IMR-90 (cell line): ENCODE data around the gene SNX21. TPM values are rescaled to one million over a fixed set of nuclear protein-coding genes. Genes with fewer than 3 reads are reported as not detected.

Experiments used
- ATAC-seq: fragments of 200-7000 bp; cut with Tn5 transposase; 2 replicates; pipeline ENCODE4 v1.9.1; 2020; ENCODE audit warnings: low read depth, mild to moderate bottlenecking, moderate library complexity
- Bru-seq: library from RNA; stranded (reverse); fragments of 400-500 nt; gene quantifications from one replicate; lab custom pipeline; 2021; lab: Mats Ljungman, UMichigan
- BruChase-seq, 2 experiments: library from RNA; stranded (reverse); fragments of 400-500 nt; gene quantifications; one replicate each; lab custom pipeline; 2021; lab: Mats Ljungman, UMichigan
- BruUV-seq: library from RNA; stranded (reverse); fragments of 400-500 nt; replicated peaks from 2 replicates; lab custom pipeline; 2021; lab: Mats Ljungman, UMichigan
- CTCF ChIA-PET: fragments of 300-600 bp; formaldehyde crosslinking; extraction: SDS; loops from one replicate; lab custom pipeline; 2021; ENCODE audit warnings: antibody characterized with exemption; lab: Yijun Ruan, JAX
- POLR2A ChIA-PET: fragments of 300-600 bp; sonication (Branson Sonifier 250); formaldehyde crosslinking; loops from one replicate; lab custom pipeline; 2022; ENCODE audit warnings: antibody characterized with exemption; ENCODE audit not compliant: unreplicated experiment; lab: Charles Lee
- DNase-seq: peaks from one replicate; pipeline ENCODE4 v3.0.0; 2013
- H2AFZ ChIP-seq: replicated peaks from 2 replicates; pipeline ENCODE3; 2013; ENCODE audit warnings: low read length, mild to moderate bottlenecking; ENCODE audit not compliant: poor library complexity
- H2AK5ac ChIP-seq: 2 replicates; pipeline ENCODE4 v1.6.1; 2013; ENCODE audit warnings: low read depth, low read length, inconsistent platforms
- H2AK9ac ChIP-seq: replicated peaks from 2 replicates; pipeline ENCODE3; 2013; ENCODE audit warnings: mild to moderate bottlenecking, low read depth, low read length, moderate library complexity; ENCODE audit not compliant: poor library complexity
- H2BK120ac ChIP-seq: 2 replicates; pipeline ENCODE4 v1.6.1; 2013; ENCODE audit warnings: low read depth, low read length, inconsistent platforms
- H2BK15ac ChIP-seq: 3 replicates; pipeline ENCODE4 v1.6.1; 2013; ENCODE audit warnings: low read depth, low read length, inconsistent platforms
- H2BK20ac ChIP-seq: 2 replicates; pipeline ENCODE4 v1.6.1; 2013; ENCODE audit warnings: low read depth, mild to moderate bottlenecking, inconsistent platforms, low read length, moderate library complexity
- H2BK5ac ChIP-seq: 2 replicates; pipeline ENCODE4 v1.6.1; 2013; ENCODE audit warnings: mild to moderate bottlenecking, low read depth, low read length, inconsistent platforms; ENCODE audit not compliant: poor library complexity, severe bottlenecking
- H3K14ac ChIP-seq: replicated peaks from 2 replicates; pipeline ENCODE4 v1.6.1; 2013; ENCODE audit warnings: low read depth, low read length, inconsistent platforms
- H3K18ac ChIP-seq: 2 replicates; pipeline ENCODE4 v1.6.1; 2013; ENCODE audit warnings: low read depth, low read length, control low read depth
- H3K23ac ChIP-seq: 2 replicates; pipeline ENCODE4 v1.6.1; 2013; ENCODE audit warnings: low read depth, low read length, inconsistent platforms
- H3K27ac ChIP-seq: 2 replicates; pipeline ENCODE4 v1.5.1; 2013; ENCODE audit warnings: mild to moderate bottlenecking, control low read depth, low read length; ENCODE audit not compliant: insufficient read depth
- H3K27me3 ChIP-seq: 2 replicates; pipeline ENCODE4 v1.6.1; 2013; ENCODE audit warnings: low read length; ENCODE audit not compliant: control insufficient read depth, insufficient read depth
- H3K36me3 ChIP-seq: 2 replicates; pipeline ENCODE4 v1.6.1; 2013; ENCODE audit warnings: low read length, mixed read lengths; ENCODE audit not compliant: control insufficient read depth, insufficient read depth
- H3K4ac ChIP-seq: 2 replicates; pipeline ENCODE4 v1.6.1; 2013; ENCODE audit warnings: low read depth, low read length, inconsistent platforms
- H3K4me1 ChIP-seq: 2 replicates; pipeline ENCODE4 v1.6.1; 2013; ENCODE audit warnings: low read length, mixed read lengths; ENCODE audit not compliant: control insufficient read depth, insufficient read depth
- H3K4me2 ChIP-seq: 2 replicates; pipeline ENCODE4 v1.6.1; 2013; ENCODE audit warnings: low read depth, mild to moderate bottlenecking, control low read depth, low read length, moderate library complexity
- H3K4me3 ChIP-seq: 2 replicates; pipeline ENCODE4 v1.5.1; 2013; ENCODE audit warnings: low read depth, mild to moderate bottlenecking, control low read depth, low read length, moderate library complexity; ENCODE audit not compliant: insufficient read depth
- H3K56ac ChIP-seq: 2 replicates; pipeline ENCODE4 v1.6.1; 2013; ENCODE audit warnings: low read length, inconsistent platforms; ENCODE audit not compliant: insufficient read depth; ENCODE audit errors: extremely low read depth
- H3K79me1 ChIP-seq, 2 experiments: 2 replicates each; pipeline ENCODE4 v1.6.1; 2013; ENCODE audit warnings: low read length in 2 of 2, inconsistent platforms in 1 of 2, low read depth in 1 of 2
- H3K9ac ChIP-seq: 2 replicates; pipeline ENCODE4 v1.6.1; 2013; ENCODE audit warnings: low read depth, low read length, control low read depth
- H3K9me1 ChIP-seq: 2 replicates; pipeline ENCODE4 v1.6.1; 2013; ENCODE audit warnings: low read length, inconsistent platforms; ENCODE audit not compliant: insufficient read depth
- H3K9me3 ChIP-seq: 2 replicates; pipeline ENCODE4 v1.6.1; 2013; ENCODE audit warnings: low read length; ENCODE audit not compliant: control insufficient read depth, insufficient read depth
- H4K20me1 ChIP-seq: 2 replicates; pipeline ENCODE4 v1.6.1; 2013; ENCODE audit warnings: low read length, inconsistent platforms; ENCODE audit not compliant: insufficient read depth
- H4K5ac ChIP-seq: 2 replicates; pipeline ENCODE4 v1.6.1; 2013; ENCODE audit warnings: mild to moderate bottlenecking, low read depth, low read length, control low read depth
- H4K8ac ChIP-seq, 2 experiments: 2 replicates each; pipeline ENCODE4 v1.6.1; 2013; ENCODE audit warnings: low read depth in 2 of 2, low read length in 2 of 2, control low read depth in 1 of 2, inconsistent platforms in 1 of 2
- H4K91ac ChIP-seq: 2 replicates; pipeline ENCODE4 v1.6.1; 2013; ENCODE audit warnings: low read depth, low read length, inconsistent platforms; ENCODE audit not compliant: insufficient read depth
- CEBPB ChIP-seq: IDR thresholded peaks from 2 replicates; pipeline ENCODE4 v1.6.1; 2012; ENCODE audit warnings: low read depth, low read length, improper control_type of control experiment
- CHD1 ChIP-seq: IDR thresholded peaks from 2 replicates; pipeline ENCODE4 v1.6.1; 2012; ENCODE audit warnings: low read depth, low read length, improper control_type of control experiment
- CTCF ChIP-seq: conservative IDR thresholded peaks from 2 replicates; pipeline ENCODE4 v1.5.1; 2012; ENCODE audit warnings: mild to moderate bottlenecking, low read depth, low read length, improper control_type of control experiment
- FOS ChIP-seq: fragments of 150-350 bp; IDR thresholded peaks from 2 replicates; pipeline ENCODE4 v1.6.1; 2016; ENCODE audit warnings: low read depth, low read length
- MAZ ChIP-seq: IDR thresholded peaks from 2 replicates; pipeline ENCODE4 v1.6.1; 2012; ENCODE audit warnings: low read depth, mild to moderate bottlenecking, low read length, improper control_type of control experiment, moderate library complexity, borderline replicate concordance
- NFE2L2 ChIP-seq: fragments of 150-350 bp; IDR thresholded peaks from 2 replicates; pipeline ENCODE4 v1.6.1; 2016; ENCODE audit warnings: low read depth, mild to moderate bottlenecking, low read length
- POLR2A ChIP-seq: IDR thresholded peaks from 2 replicates; pipeline ENCODE4 v1.6.1; 2012; ENCODE audit warnings: mild to moderate bottlenecking, low read depth, low read length
- RCOR1 ChIP-seq: IDR thresholded peaks from 2 replicates; pipeline ENCODE4 v1.6.1; 2012; ENCODE audit warnings: mild to moderate bottlenecking, low read length, improper control_type of control experiment; ENCODE audit not compliant: insufficient replicate concordance
- RFX5 ChIP-seq: IDR thresholded peaks from 2 replicates; pipeline ENCODE4 v1.8.0; 2012; ENCODE audit warnings: low read depth, mild to moderate bottlenecking, low read length, moderate library complexity
- USF2 ChIP-seq: fragments of 150-350 bp; IDR thresholded peaks from 2 replicates; pipeline ENCODE4 v1.6.1; 2017; ENCODE audit warnings: mild to moderate bottlenecking, antibody characterized with exemption, low read length, low read depth
- WGBS, 2 experiments: methylation state at CpG; one replicate each; pipeline versions ENCODE4 v1.1.5 to v1.1.7; 2013; ENCODE audit warnings: missing lambda C conversion rate in 2 of 2; ENCODE audit not compliant: insufficient read length in 1 of 2; ENCODE audit errors: extremely low coverage in 2 of 2; 5-methylcytosine and 5-hydroxymethylcytosine counted together
- dilution Hi-C: fragments of 300-500 bp; cut with HindIII; formaldehyde crosslinking; loops from one replicate; pipeline ENCODE4 v1.14.3; 2018; ENCODE audit warnings: low sequenced_read_pairs; ENCODE audit not compliant: unreplicated experiment
- in situ Hi-C: fragments of 300-500 bp; cut with MboI; formaldehyde crosslinking; loops from 3 replicates; pipeline ENCODE4 v1.14.3; 2019; ENCODE audit warnings: low sequenced_read_pairs, inconsistent platforms, mixed read lengths
- intact Hi-C: fragments of 100-400 bp; cut with micrococcal nuclease; formaldehyde crosslinking; loops from 2 replicates; pipeline ENCODE4 v1.10.0; 2022
- long read RNA-seq: library from polyadenylated mRNA; unstranded; transcript quantifications from one replicate; pipeline ENCODE4 v2.0.0, GENCODE V29; 2021; ENCODE audit not compliant: unreplicated experiment
- polyA plus RNA-seq, 3 experiments: library from polyadenylated mRNA; depleted of rRNA; stranded (reverse); fragments of >200 nt; gene quantifications; 2 replicates each; pipeline ENCODE4 v1.2.3, GENCODE V29; 2012; ENCODE audit warnings: low replicate concordance in 1 of 3
- total RNA-seq: library from RNA; depleted of rRNA; stranded (reverse); fragments of >200 nt; gene quantifications from 2 replicates; pipeline ENCODE4 v1.2.3, GENCODE V29; 2012; rRNA removed

SNX21 gene
- total RNA-seq (10.0 and 11.1 TPM in 2 replicates), polyA plus RNA-seq (2012; rRNA removed) (17.9 and 19.2 TPM in 2 replicates), Bru-seq, nascent RNA (percentile 68 among the genes with signal in this experiment), BruChase-seq, experiment 1, labeled RNA remaining after a 6-hour chase (percentile 75 among the genes with signal in this experiment), BruChase-seq, experiment 2, labeled RNA remaining after a 2-hour chase (percentile 70 among the genes with signal in this experiment)
- polyA plus RNA-seq (2012; cell fraction: cytosol; rRNA removed), result 29.5 and 31.6 TPM in 2 replicates
- polyA plus RNA-seq (2012; cell fraction: nucleus; rRNA removed; ENCODE audit: low replicate concordance), result 25.5 and 46.9 TPM in 2 replicates
- long read RNA-seq, partial matches to known transcripts, result 0 of 18 reads
- long read RNA-seq, other reads (novel, unspliced or antisense), result 10 of 18 reads

GRCh38 chr20:45833030-45833882, at the start of gene SNX21:
SNX21 (plus strand) TSS chr20:45833799; CDS start chr20:45833920, 121 bp downstream.
- dilution Hi-C loops, result no loop called here
- CTCF ChIA-PET, result no interaction called here
- H3K9me1 ChIP-seq, result peaks cover 17% of the 10 kb centered on the region

More at GRCh38 chr20:45833030-45833882, at the start of gene SNX21:
- no peaks in the 10 kb centered on the region for H3K27me3 ChIP-seq
- in situ Hi-C loops, result no loop called here
- peak within 1 kb of the TSS; percentile 85 for H3K56ac ChIP-seq
- peak within 1 kb of the TSS; percentile 97 for H2AK9ac ChIP-seq
- H3K9ac ChIP-seq, result peak within 1 kb of the TSS; percentile 94
- peak within 1 kb of the TSS; percentile 88 for H4K91ac ChIP-seq
- H4K20me1 ChIP-seq, result no peaks in the 10 kb centered on the region
- TF ChIP-seq RCOR1, result no peak
- TF ChIP-seq FOS, result no peak
- TF ChIP-seq CEBPB, result peak; percentile 98
- peak; percentile 69; the same call in 1 of the 2 replicates for TF ChIP-seq MAZ
- no peak for TF ChIP-seq CHD1
- TF ChIP-seq CTCF, result no peak
- no peak for TF ChIP-seq RFX5
- no peak; the same call in 1 of the 2 replicates for TF ChIP-seq POLR2A
- no peak for TF ChIP-seq USF2
- TF ChIP-seq NFE2L2, result no peak
- peaks cover 15 to 27% of the 10 kb centered on the region in 2 experiments for H3K79me1 ChIP-seq
- peak within 1 kb of the TSS; percentile 98 for H3K4me2 ChIP-seq
- peak within 1 kb of the TSS; percentile 93 for H3K4ac ChIP-seq
- H3K18ac ChIP-seq, result peak within 1 kb of the TSS; percentile 82
- peak within 1 kb of the TSS; percentile 81 for H3K27ac ChIP-seq
- H2AFZ ChIP-seq, result peak within 1 kb of the TSS; percentile 97
- peak; percentile 91 for ATAC-seq
- peak within 1 kb of the TSS; percentile 12; the same call in 1 of the 2 replicates for H2BK20ac ChIP-seq
- H3K14ac ChIP-seq, result peak within 1 kb of the TSS; percentile 82
- POLR2A ChIA-PET, result no interaction called here
- H2AK5ac ChIP-seq, result peak within 1 kb of the TSS; percentile 92
- peak within 1 kb of the TSS; percentile 71 for H2BK120ac ChIP-seq
- H4K5ac ChIP-seq, result peak within 1 kb of the TSS; percentile 86
- DNase-seq, result peak; percentile 94
- no peaks in the 10 kb centered on the region for H3K9me3 ChIP-seq
- WGBS, 2 experiments, result 0% methylated on average over 11 of the region's 35 CpGs; no CpG with 5 or more reads in 1 of the 2 experiments
- H2BK5ac ChIP-seq, result peak within 1 kb of the TSS; percentile 82
- H3K4me3 ChIP-seq, result peak within 1 kb of the TSS; percentile 94
- H3K36me3 ChIP-seq, result peaks cover 9% of the 10 kb centered on the region
- H4K8ac ChIP-seq, result peak within 1 kb of the TSS; percentile 68 to 96
- peak within 1 kb of the TSS; percentile 96 for H3K23ac ChIP-seq
- intact Hi-C loops, result loop anchor here (10.0 kb wide), 1 partner anchor 102 kb away; the partner anchor contains the start of gene PCIF1
- H2BK15ac ChIP-seq, result peak within 1 kb of the TSS; percentile 25; the same call in 1 of the 3 replicates
- no TSS peak for BruUV-seq
- peaks cover 20% of the 10 kb centered on the region for H3K4me1 ChIP-seq
